OCI-LY7 (cell line): ENCODE results near the gene CALCB.

Experiments used
- CTCF ChIP-seq: fragments of 200-600 bp; sonication (generic); conservative IDR thresholded peaks from 2 replicates; pipeline ENCODE4 v1.5.1; 2014; ENCODE audit warnings: mild to moderate bottlenecking, antibody characterized with exemption, low read length, moderate library complexity, mixed read lengths
- EZH2phosphoT487 ChIP-seq: fragments of 200-600 bp; sonication (generic); IDR thresholded peaks from 2 replicates; pipeline ENCODE4 v1.6.1; 2018; ENCODE audit warnings: low read depth, borderline replicate concordance, mild to moderate bottlenecking, mixed run types, antibody characterized with exemption, low read length, moderate library complexity, mixed read lengths

GRCh38 chr11:15053191-15053685, 20.2 kb upstream of the CALCB start:
- TF ChIP-seq CTCF, result no peak
- no peak for TF ChIP-seq EZH2phosphoT487
